IMR-90 (cell line): Measurements from ENCODE around the gene SYNGR4. TPM values are rescaled to one million over a fixed set of nuclear protein-coding genes. Genes with fewer than 3 reads are reported as not detected.
A peak's percentile ranks its signal among the peaks of the same experiment; 100 is the strongest.

Source experiments
- ATAC-seq: fragments of 200-7000 bp; cut with Tn5 transposase; 2 replicates; pipeline ENCODE4 v1.9.1; 2020; ENCODE audit warnings: low read depth, mild to moderate bottlenecking, moderate library complexity
- BruUV-seq: library from RNA; stranded (reverse); fragments of 400-500 nt; replicated peaks from 2 replicates; lab custom pipeline; 2021; lab: Mats Ljungman, UMichigan
- CTCF ChIA-PET: fragments of 300-600 bp; formaldehyde crosslinking; extraction: SDS; loops from one replicate; lab custom pipeline; 2021; ENCODE audit warnings: antibody characterized with exemption; lab: Yijun Ruan, JAX
- POLR2A ChIA-PET: fragments of 300-600 bp; sonication (Branson Sonifier 250); formaldehyde crosslinking; loops from one replicate; lab custom pipeline; 2022; ENCODE audit warnings: antibody characterized with exemption; ENCODE audit not compliant: unreplicated experiment; lab: Charles Lee
- DNase-seq: peaks from one replicate; pipeline ENCODE4 v3.0.0; 2013
- H2AFZ ChIP-seq: replicated peaks from 2 replicates; pipeline ENCODE3; 2013; ENCODE audit warnings: low read length, mild to moderate bottlenecking; ENCODE audit not compliant: poor library complexity
- H2AK5ac ChIP-seq: 2 replicates; pipeline ENCODE4 v1.6.1; 2013; ENCODE audit warnings: low read depth, low read length, inconsistent platforms
- H2AK9ac ChIP-seq: replicated peaks from 2 replicates; pipeline ENCODE3; 2013; ENCODE audit warnings: mild to moderate bottlenecking, low read depth, low read length, moderate library complexity; ENCODE audit not compliant: poor library complexity
- H2BK120ac ChIP-seq: 2 replicates; pipeline ENCODE4 v1.6.1; 2013; ENCODE audit warnings: low read depth, low read length, inconsistent platforms
- H2BK15ac ChIP-seq: 3 replicates; pipeline ENCODE4 v1.6.1; 2013; ENCODE audit warnings: low read depth, low read length, inconsistent platforms
- H2BK20ac ChIP-seq: 2 replicates; pipeline ENCODE4 v1.6.1; 2013; ENCODE audit warnings: low read depth, mild to moderate bottlenecking, inconsistent platforms, low read length, moderate library complexity
- H2BK5ac ChIP-seq: 2 replicates; pipeline ENCODE4 v1.6.1; 2013; ENCODE audit warnings: mild to moderate bottlenecking, low read depth, low read length, inconsistent platforms; ENCODE audit not compliant: poor library complexity, severe bottlenecking
- H3K14ac ChIP-seq: replicated peaks from 2 replicates; pipeline ENCODE4 v1.6.1; 2013; ENCODE audit warnings: low read depth, low read length, inconsistent platforms
- H3K18ac ChIP-seq: 2 replicates; pipeline ENCODE4 v1.6.1; 2013; ENCODE audit warnings: low read depth, low read length, control low read depth
- H3K23ac ChIP-seq: 2 replicates; pipeline ENCODE4 v1.6.1; 2013; ENCODE audit warnings: low read depth, low read length, inconsistent platforms
- H3K27ac ChIP-seq: 2 replicates; pipeline ENCODE4 v1.5.1; 2013; ENCODE audit warnings: mild to moderate bottlenecking, control low read depth, low read length; ENCODE audit not compliant: insufficient read depth
- H3K27me3 ChIP-seq: 2 replicates; pipeline ENCODE4 v1.6.1; 2013; ENCODE audit warnings: low read length; ENCODE audit not compliant: control insufficient read depth, insufficient read depth
- H3K36me3 ChIP-seq: 2 replicates; pipeline ENCODE4 v1.6.1; 2013; ENCODE audit warnings: low read length, mixed read lengths; ENCODE audit not compliant: control insufficient read depth, insufficient read depth
- H3K4ac ChIP-seq: 2 replicates; pipeline ENCODE4 v1.6.1; 2013; ENCODE audit warnings: low read depth, low read length, inconsistent platforms
- H3K4me1 ChIP-seq: 2 replicates; pipeline ENCODE4 v1.6.1; 2013; ENCODE audit warnings: low read length, mixed read lengths; ENCODE audit not compliant: control insufficient read depth, insufficient read depth
- H3K4me2 ChIP-seq: 2 replicates; pipeline ENCODE4 v1.6.1; 2013; ENCODE audit warnings: low read depth, mild to moderate bottlenecking, control low read depth, low read length, moderate library complexity
- H3K4me3 ChIP-seq: 2 replicates; pipeline ENCODE4 v1.5.1; 2013; ENCODE audit warnings: low read depth, mild to moderate bottlenecking, control low read depth, low read length, moderate library complexity; ENCODE audit not compliant: insufficient read depth
- H3K56ac ChIP-seq: 2 replicates; pipeline ENCODE4 v1.6.1; 2013; ENCODE audit warnings: low read length, inconsistent platforms; ENCODE audit not compliant: insufficient read depth; ENCODE audit errors: extremely low read depth
- H3K79me1 ChIP-seq, 2 experiments: 2 replicates each; pipeline ENCODE4 v1.6.1; 2013; ENCODE audit warnings: low read length in 2 of 2, inconsistent platforms in 1 of 2, low read depth in 1 of 2
- H3K9ac ChIP-seq: 2 replicates; pipeline ENCODE4 v1.6.1; 2013; ENCODE audit warnings: low read depth, low read length, control low read depth
- H3K9me1 ChIP-seq: 2 replicates; pipeline ENCODE4 v1.6.1; 2013; ENCODE audit warnings: low read length, inconsistent platforms; ENCODE audit not compliant: insufficient read depth
- H3K9me3 ChIP-seq: 2 replicates; pipeline ENCODE4 v1.6.1; 2013; ENCODE audit warnings: low read length; ENCODE audit not compliant: control insufficient read depth, insufficient read depth
- H4K20me1 ChIP-seq: 2 replicates; pipeline ENCODE4 v1.6.1; 2013; ENCODE audit warnings: low read length, inconsistent platforms; ENCODE audit not compliant: insufficient read depth
- H4K5ac ChIP-seq: 2 replicates; pipeline ENCODE4 v1.6.1; 2013; ENCODE audit warnings: mild to moderate bottlenecking, low read depth, low read length, control low read depth
- H4K8ac ChIP-seq, 2 experiments: 2 replicates each; pipeline ENCODE4 v1.6.1; 2013; ENCODE audit warnings: low read depth in 2 of 2, low read length in 2 of 2, control low read depth in 1 of 2, inconsistent platforms in 1 of 2
- H4K91ac ChIP-seq: 2 replicates; pipeline ENCODE4 v1.6.1; 2013; ENCODE audit warnings: low read depth, low read length, inconsistent platforms; ENCODE audit not compliant: insufficient read depth
- MAZ ChIP-seq: IDR thresholded peaks from 2 replicates; pipeline ENCODE4 v1.6.1; 2012; ENCODE audit warnings: low read depth, mild to moderate bottlenecking, low read length, improper control_type of control experiment, moderate library complexity, borderline replicate concordance
- MXI1 ChIP-seq: IDR thresholded peaks from 2 replicates; pipeline ENCODE4 v1.6.1; 2012; ENCODE audit warnings: low read depth, mild to moderate bottlenecking, low read length, moderate library complexity, borderline replicate concordance
- WGBS, 2 experiments: methylation state at CpG; one replicate each; pipeline versions ENCODE4 v1.1.5 to v1.1.7; 2013; ENCODE audit warnings: missing lambda C conversion rate in 2 of 2; ENCODE audit not compliant: insufficient read length in 1 of 2; ENCODE audit errors: extremely low coverage in 2 of 2; 5-methylcytosine and 5-hydroxymethylcytosine counted together
- dilution Hi-C: fragments of 300-500 bp; cut with HindIII; formaldehyde crosslinking; loops from one replicate; pipeline ENCODE4 v1.14.3; 2018; ENCODE audit warnings: low sequenced_read_pairs; ENCODE audit not compliant: unreplicated experiment
- in situ Hi-C: fragments of 300-500 bp; cut with MboI; formaldehyde crosslinking; loops from 3 replicates; pipeline ENCODE4 v1.14.3; 2019; ENCODE audit warnings: low sequenced_read_pairs, inconsistent platforms, mixed read lengths
- intact Hi-C: fragments of 100-400 bp; cut with micrococcal nuclease; formaldehyde crosslinking; loops from 2 replicates; pipeline ENCODE4 v1.10.0; 2022
- polyA plus RNA-seq, 3 experiments: library from polyadenylated mRNA; depleted of rRNA; stranded (reverse); fragments of >200 nt; gene quantifications; 2 replicates each; pipeline ENCODE4 v1.2.3, GENCODE V29; 2012; ENCODE audit warnings: low replicate concordance in 1 of 3
- total RNA-seq: library from RNA; depleted of rRNA; stranded (reverse); fragments of >200 nt; gene quantifications from 2 replicates; pipeline ENCODE4 v1.2.3, GENCODE V29; 2012

SYNGR4 gene
- total and polyA plus RNA-seq, 2 of the 4 experiments (the other 2 are of a cell fraction): not detected

DNA sequence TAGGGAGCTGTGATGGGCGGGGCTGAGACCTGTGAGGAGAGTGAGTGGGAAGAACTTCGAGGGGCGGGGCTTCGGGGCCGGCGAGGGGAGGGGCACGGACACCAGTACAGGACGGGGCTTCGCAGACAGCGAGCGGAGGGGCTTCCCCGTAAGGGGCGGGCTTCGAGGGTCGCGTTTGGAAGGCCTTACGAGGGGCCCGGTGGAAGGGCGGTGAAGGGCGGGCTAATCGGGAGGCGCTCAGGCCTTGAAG lies 42.9 kb upstream of the SYNGR4 start:
- peak overlapping the region; percentile 97 for H3K14ac ChIP-seq
- no TSS peak for BruUV-seq
- peak overlapping the region; percentile 97 for H3K4ac ChIP-seq
- peak overlapping the region; percentile 92 for H3K56ac ChIP-seq
- no peaks in the 10 kb centered on the region for H3K9me3 ChIP-seq
- H2AK5ac ChIP-seq: peak overlapping the region; percentile 78
- peak overlapping the region; percentile 88 for H2BK5ac ChIP-seq
- peaks cover 15% of the 10 kb centered on the region for H3K4me1 ChIP-seq
- H3K9ac ChIP-seq: peak overlapping the region; percentile 81
- peak overlapping the region; percentile 54 for H3K4me3 ChIP-seq
- peak overlapping the region; percentile 85 to 93 for H4K8ac ChIP-seq
- peak overlapping the region; percentile 73 for H2BK120ac ChIP-seq
- peak overlapping the region; percentile 94 for H4K91ac ChIP-seq
- H3K27me3 ChIP-seq: no peaks in the 10 kb centered on the region
- H4K5ac ChIP-seq: peak overlapping the region; percentile 96
- CTCF ChIA-PET: interaction anchor here (1.0 to 1.3 kb wide), 2 partner anchors 11 to 13 kb away, joined by 3 read pairs; no protein-coding TSS in a partner anchor
- peak overlapping the region; percentile 91 for H2AFZ ChIP-seq
- peaks cover 0 to 29% of the 10 kb centered on the region in 2 experiments; a peak in 2 of 4 replicates for H3K79me1 ChIP-seq
- peak overlapping the region; percentile 54; the same call in 1 of the 2 replicates for H2BK20ac ChIP-seq
- H4K20me1 ChIP-seq: peaks cover 4% of the 10 kb centered on the region
- H2BK15ac ChIP-seq: peak overlapping the region; percentile 9; the same call in 1 of the 3 replicates
- peak; percentile 50 for ATAC-seq
- POLR2A ChIA-PET: interaction anchor here (0.6 to 2.2 kb wide), 2 partner anchors 12 to 1041 kb away, joined by 3 to 24 read pairs; partner anchors contain the start of gene TEAD2
- WGBS, 2 experiments: 0% methylated on average over 14 of the region's 22 CpGs; no CpG with 5 or more reads in 1 of the 2 experiments
- TF ChIP-seq MAZ: peak; percentile 39; the same call in 1 of the 2 replicates
- TF ChIP-seq MXI1: no peak
- peak overlapping the region; percentile 99 for H2AK9ac ChIP-seq
- peak overlapping the region; percentile 92 for H3K4me2 ChIP-seq
- peak overlapping the region; percentile 94 for H3K18ac ChIP-seq
- H3K27ac ChIP-seq: peak overlapping the region; percentile 93
- peak; percentile 77 for DNase-seq
- intact Hi-C loops (loop anchor here (2.0 to 10.0 kb wide), 3 partner anchors 14 to 264 kb away; partner anchors contain the start of genes GRIN2D and KDELR1), in situ Hi-C loops (no loop called here), dilution Hi-C loops (no loop called here)
- peaks cover 3% of the 10 kb centered on the region; the same call in 1 of the 2 replicates for H3K9me1 ChIP-seq
- H3K23ac ChIP-seq: peak overlapping the region; percentile 87
- no peaks in the 10 kb centered on the region for H3K36me3 ChIP-seq
